ENCODE measurements around the gene CNTNAP2. TPM values are rescaled to one million over a fixed set of nuclear protein-coding genes. Genes with fewer than 3 reads are reported as not detected.

The CNTNAP2 gene
- total and polyA plus RNA-seq, 2 of the 4 experiments (the other 2 are of a cell fraction) = not detected

GRCh38 chr7:146713934-146714333 is 597.3 kb downstream of the CNTNAP2 start:
- CTCF ChIA-PET = no interaction called here
- Histone ChIP-seq H3K36me3 (ENCODE audit: control insufficient read depth, insufficient read depth, low read length) (no peaks in the 10 kb centered on the region), H2AK5ac (ENCODE audit: low read depth, low read length) (no peak overlapping the region), H2AFZ (replicated peaks; ENCODE audit: low read length, poor library complexity) (no peak overlapping the region), H4K91ac (ENCODE audit: insufficient read depth, low read depth, low read length) (no peak overlapping the region), H2BK120ac (ENCODE audit: low read depth, low read length) (no peak overlapping the region), H4K20me1 (ENCODE audit: insufficient read depth, low read length) (no peaks in the 10 kb centered on the region), H3K18ac (ENCODE audit: low read depth, low read length) (no peak overlapping the region), H3K4me3 (ENCODE audit: insufficient read depth, low read depth, low read length) (no peak overlapping the region), H3K23ac (ENCODE audit: low read depth, low read length) (no peak overlapping the region), H3K14ac (replicated peaks; ENCODE audit: low read depth, low read length) (no peak overlapping the region), H3K4me2 (ENCODE audit: low read depth, low read length) (no peak overlapping the region), H3K9me1 (ENCODE audit: insufficient read depth, low read length) (no peaks in the 10 kb centered on the region), H3K4ac (ENCODE audit: low read depth, low read length) (no peak overlapping the region), H3K4me1 (ENCODE audit: control insufficient read depth, insufficient read depth, low read length) (no peaks in the 10 kb centered on the region), H3K27me3 (ENCODE audit: control insufficient read depth, insufficient read depth, low read length) (no peaks in the 10 kb centered on the region), H2BK5ac (ENCODE audit: low read depth, low read length, poor library complexity, severe bottlenecking) (no peak overlapping the region), H4K5ac (ENCODE audit: low read depth, low read length) (no peak overlapping the region), H3K56ac (ENCODE audit: extremely low read depth, insufficient read depth, low read length) (no peak overlapping the region), H3K27ac (ENCODE audit: insufficient read depth, low read length) (no peak overlapping the region), H4K8ac (ENCODE audit: low read depth in 2 of 2, low read length in 2 of 2) (no peak overlapping the region), H2BK15ac (ENCODE audit: low read depth, low read length) (no peak overlapping the region), H3K9ac (ENCODE audit: low read depth, low read length) (no peak overlapping the region), H3K79me1 (ENCODE audit: low read depth in 1 of 2, low read length in 2 of 2) (no peaks in the 10 kb centered on the region), H3K9me3 (ENCODE audit: control insufficient read depth, insufficient read depth, low read length) (peaks cover 9% of the 10 kb centered on the region), H2AK9ac (replicated peaks; ENCODE audit: low read depth, low read length, poor library complexity) (no peak overlapping the region), H2BK20ac (ENCODE audit: low read depth, low read length) (no peak overlapping the region)
- dilution Hi-C loops (cut with HindIII; ENCODE audit: low sequenced_read_pairs, unreplicated experiment) (no loop called here), intact Hi-C loops (cut with micrococcal nuclease) (no loop called here), in situ Hi-C loops (cut with MboI; ENCODE audit: low sequenced_read_pairs) (no loop called here)
- TF ChIP-seq CEBPB (IDR thresholded peaks at IDR 0.05; ENCODE audit: low read depth, low read length) (no peak), MXI1 (IDR thresholded peaks at IDR 0.05; ENCODE audit: borderline replicate concordance, low read depth, low read length) (no peak), BHLHE40 (IDR thresholded peaks at IDR 0.05; ENCODE audit: low read depth, low read length) (no peak), SMC3 (IDR thresholded peaks at IDR 0.05; ENCODE audit: low read depth, low read length) (no peak), CTCF (conservative IDR thresholded peaks at IDR 0.05; ENCODE audit: low read depth, low read length) (no peak), MAZ (IDR thresholded peaks at IDR 0.05; ENCODE audit: borderline replicate concordance, low read depth, low read length) (no peak), FOS (IDR thresholded peaks at IDR 0.05; ENCODE audit: low read depth, low read length) (no peak), USF2 (IDR thresholded peaks at IDR 0.05; ENCODE audit: low read depth, low read length) (no peak), MAFK (IDR thresholded peaks at IDR 0.05; ENCODE audit: low read depth, low read length) (no peak), RFX5 (IDR thresholded peaks at IDR 0.05; ENCODE audit: low read depth, low read length) (no peak)
- ATAC-seq (ENCODE audit: low read depth) (no peak), DNase-seq (no peak)
- POLR2A ChIA-PET (ENCODE audit: unreplicated experiment) = no interaction called here
- WGBS, 2 experiments (ENCODE audit: extremely low coverage in 2 of 2, insufficient read length in 1 of 2) = no CpG with 5 or more reads among the region's 3 CpGs
- BruUV-seq (replicated peaks) = no TSS peak
